ENCODE data around the gene PRR7.

PRR7 gene

GRCh38 chr5:177497292-177498012, 50.8 kb downstream of the PRR7 start, which contains the start of gene PDLIM7:
TSS of gene PDLIM7 (minus strand) at chr5:177497604. CDS start at chr5:177496512, 1,092 bp downstream.
- peak within 1 kb of the TSS; percentile 80 for H3K27ac ChIP-seq (ENCODE audit: low read depth, low read length, poor library complexity, severe bottlenecking)
- peaks cover 7% of the 10 kb centered on the region; the same call in 1 of the 2 replicates for H3F3A ChIP-seq (ENCODE audit: insufficient read depth, low read length)
- no peaks in the 10 kb centered on the region for H3K79me2 ChIP-seq (ENCODE audit: insufficient read depth, low read length)
- H3K36me3 ChIP-seq (ENCODE audit: insufficient read depth, low read length): peaks cover under 1% of the 10 kb centered on the region; the same call in 1 of the 2 replicates
- no peaks in the 10 kb centered on the region for H3K9me2 ChIP-seq (ENCODE audit: low read depth, low read length)
- peaks cover 49% of the 10 kb centered on the region for H3K4me1 ChIP-seq (ENCODE audit: insufficient read depth, low read length, severe bottlenecking)
- no peaks in the 10 kb centered on the region for H3K27me3 ChIP-seq (ENCODE audit: insufficient read depth, low read length)
- no peaks in the 10 kb centered on the region for H3K9me3 ChIP-seq (ENCODE audit: low read length)
- peak within 1 kb of the TSS; percentile 71 for H3K4me2 ChIP-seq (ENCODE audit: low read length)
- no peaks in the 10 kb centered on the region for H4K20me1 ChIP-seq (ENCODE audit: insufficient read depth, low read length)
- peak within 1 kb of the TSS; percentile 81 for H3K9ac ChIP-seq (ENCODE audit: low read length)
- H2AFZ ChIP-seq (ENCODE audit: low read length): no peak within 1 kb of the TSS
- TF ChIP-seq, protein P1, sequence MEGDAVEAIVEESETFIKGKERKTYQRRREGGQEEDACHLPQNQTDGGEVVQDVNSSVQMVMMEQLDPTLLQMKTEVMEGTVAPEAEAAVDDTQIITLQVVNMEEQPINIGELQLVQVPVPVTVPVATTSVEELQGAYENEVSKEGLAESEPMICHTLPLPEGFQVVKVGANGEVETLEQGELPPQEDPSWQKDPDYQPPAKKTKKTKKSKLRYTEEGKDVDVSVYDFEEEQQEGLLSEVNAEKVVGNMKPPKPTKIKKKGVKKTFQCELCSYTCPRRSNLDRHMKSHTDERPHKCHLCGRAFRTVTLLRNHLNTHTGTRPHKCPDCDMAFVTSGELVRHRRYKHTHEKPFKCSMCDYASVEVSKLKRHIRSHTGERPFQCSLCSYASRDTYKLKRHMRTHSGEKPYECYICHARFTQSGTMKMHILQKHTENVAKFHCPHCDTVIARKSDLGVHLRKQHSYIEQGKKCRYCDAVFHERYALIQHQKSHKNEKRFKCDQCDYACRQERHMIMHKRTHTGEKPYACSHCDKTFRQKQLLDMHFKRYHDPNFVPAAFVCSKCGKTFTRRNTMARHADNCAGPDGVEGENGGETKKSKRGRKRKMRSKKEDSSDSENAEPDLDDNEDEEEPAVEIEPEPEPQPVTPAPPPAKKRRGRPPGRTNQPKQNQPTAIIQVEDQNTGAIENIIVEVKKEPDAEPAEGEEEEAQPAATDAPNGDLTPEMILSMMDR (IDR thresholded peaks at IDR 0.05; ENCODE audit: low read length): no peak
- no peak for TF ChIP-seq EZH2 (IDR thresholded peaks at IDR 0.05; ENCODE audit: borderline replicate concordance, low read length)
- peak within 1 kb of the TSS; percentile 80 for H3K4me3 ChIP-seq (ENCODE audit: low read depth, low read length, poor library complexity, severe bottlenecking)

GRCh38 chr5:177498013-177498787, 51.6 kb downstream of the PRR7 start:
- Histone ChIP-seq H3K27me3 (ENCODE audit: insufficient read depth, low read length) (no peaks in the 10 kb centered on the region), H3K79me2 (ENCODE audit: insufficient read depth, low read length) (no peaks in the 10 kb centered on the region), H3K4me1 (ENCODE audit: insufficient read depth, low read length, severe bottlenecking) (peaks cover 56% of the 10 kb centered on the region), H3K36me3 (ENCODE audit: insufficient read depth, low read length) (peaks cover 8% of the 10 kb centered on the region; the same call in 1 of the 2 replicates), H4K20me1 (ENCODE audit: insufficient read depth, low read length) (no peaks in the 10 kb centered on the region), H3K4me2 (ENCODE audit: low read length) (peak overlapping the region; percentile 71), H3K9me3 (ENCODE audit: low read length) (no peaks in the 10 kb centered on the region), H3K9me2 (ENCODE audit: low read depth, low read length) (no peaks in the 10 kb centered on the region), H3F3A (ENCODE audit: insufficient read depth, low read length) (peaks cover 7% of the 10 kb centered on the region; the same call in 1 of the 2 replicates), H3K4me3 (ENCODE audit: low read depth, low read length, poor library complexity, severe bottlenecking) (peak overlapping the region; percentile 80), H3K27ac (ENCODE audit: low read depth, low read length, poor library complexity, severe bottlenecking) (no peak overlapping the region), H3K9ac (ENCODE audit: low read length) (peak overlapping the region; percentile 44), H2AFZ (ENCODE audit: low read length) (no peak overlapping the region)
- TF ChIP-seq EZH2 (IDR thresholded peaks at IDR 0.05; ENCODE audit: borderline replicate concordance, low read length): no peak

GRCh38 chr5:177499842-177500241, 53.2 kb downstream of the PRR7 start:
- Histone ChIP-seq H3F3A (ENCODE audit: insufficient read depth, low read length) (peaks cover 7% of the 10 kb centered on the region; the same call in 1 of the 2 replicates), H3K36me3 (ENCODE audit: insufficient read depth, low read length) (peaks cover 24% of the 10 kb centered on the region), H3K27ac (ENCODE audit: low read depth, low read length, poor library complexity, severe bottlenecking) (no peak overlapping the region), H3K4me3 (ENCODE audit: low read depth, low read length, poor library complexity, severe bottlenecking) (no peak overlapping the region), H4K20me1 (ENCODE audit: insufficient read depth, low read length) (no peaks in the 10 kb centered on the region), H3K4me1 (ENCODE audit: insufficient read depth, low read length, severe bottlenecking) (peaks cover 61% of the 10 kb centered on the region), H2AFZ (ENCODE audit: low read length) (no peak overlapping the region), H3K9me2 (ENCODE audit: low read depth, low read length) (no peaks in the 10 kb centered on the region), H3K9ac (ENCODE audit: low read length) (no peak overlapping the region), H3K4me2 (ENCODE audit: low read length) (no peak overlapping the region), H3K9me3 (ENCODE audit: low read length) (no peaks in the 10 kb centered on the region), H3K27me3 (ENCODE audit: insufficient read depth, low read length) (no peaks in the 10 kb centered on the region), H3K79me2 (ENCODE audit: insufficient read depth, low read length) (no peaks in the 10 kb centered on the region)
- no peak for TF ChIP-seq EZH2 (IDR thresholded peaks at IDR 0.05; ENCODE audit: borderline replicate concordance, low read length)
- TF ChIP-seq, protein P1 (IDR thresholded peaks at IDR 0.05; ENCODE audit: low read length): no peak
